HepG2 (cell line): ENCODE measurements around the gene POGK. TPM values are rescaled to one million over a fixed set of nuclear protein-coding genes. Genes with fewer than 3 reads are reported as not detected.

ENCODE experiments used
- ATAC-seq: fragments of 200-7000 bp; cut with Tn5 transposase; 3 replicates; pipeline ENCODE4 v1.9.1; 2020; ENCODE audit warnings: mild to moderate bottlenecking, moderate library complexity
- BruUV-seq: library from RNA; stranded (reverse); fragments of 400-500 nt; replicated peaks from 2 replicates; lab custom pipeline; 2021; lab: Mats Ljungman, UMichigan
- CTCF ChIA-PET: fragments of 300-600 bp; formaldehyde crosslinking; extraction: SDS; loops from one replicate; lab custom pipeline; 2021; ENCODE audit warnings: low total read pairs, inconsistent platforms, low intra/inter-chr PET ratio; lab: Yijun Ruan, JAX
- POLR2A ChIA-PET: fragments of 350-600 bp; sonication (Branson Sonifier 250); formaldehyde crosslinking; loops from one replicate; lab custom pipeline; 2020; ENCODE audit warnings: antibody characterized with exemption, inconsistent platforms; lab: Yijun Ruan, JAX
- DNase-seq: peaks from one replicate; pipeline ENCODE4 v3.0.0-alpha.2; 2015; ENCODE audit warnings: low spot score
- FAIRE-seq: peaks from 3 replicates; lab custom pipeline; 2011; peaks lifted over from hg19 to GRCh38; lab: Jason Lieb, UNC
- H2AFZ ChIP-seq: one replicate; pipeline ENCODE4 v1.6.1; 2011; ENCODE audit warnings: low read length, inconsistent platforms
- H3K27ac ChIP-seq: fragments of 300-600 bp; 3 replicates; pipeline ENCODE4 v1.8.0; 2011; ENCODE audit warnings: mixed run types, mild to moderate bottlenecking, mixed read lengths, low read length, inconsistent platforms; ENCODE audit not compliant: insufficient read depth; ENCODE audit errors: extremely low read length
- H3K27me3 ChIP-seq, 2 experiments: fragments of 200-600 bp in 1 of 2; 2 replicates in 1 of 2; 3 replicates in 1 of 2; pipeline versions ENCODE4 v1.6.0 to v1.8.0; 2011; ENCODE audit warnings: low read length in 2 of 2, mild to moderate bottlenecking in 2 of 2, moderate library complexity in 2 of 2, inconsistent platforms in 1 of 2; ENCODE audit not compliant: insufficient read depth in 2 of 2, control insufficient read depth in 1 of 2
- H3K36me3 ChIP-seq, 2 experiments: fragments of 200-600 bp in 1 of 2; replicated peaks in 1 of 2; 2 replicates in 1 of 2; 3 replicates in 1 of 2; pipeline versions ENCODE4 v1.5.1 to v1.8.0; 2011; ENCODE audit warnings: low read length in 2 of 2, inconsistent platforms in 1 of 2; ENCODE audit not compliant: insufficient read depth in 2 of 2, control insufficient read depth in 1 of 2
- H3K4me1 ChIP-seq: 2 replicates; pipeline ENCODE4 v1.5.1; 2012; ENCODE audit warnings: low read length, inconsistent platforms; ENCODE audit not compliant: insufficient read depth
- H3K4me2 ChIP-seq: 2 replicates; pipeline ENCODE4 v1.6.0; 2011; ENCODE audit warnings: low read depth, low read length, inconsistent platforms
- H3K4me3 ChIP-seq, 3 experiments: fragments of 200-600 bp in 1 of 3; sonication (generic), shearing (Covaris generic) in 1 of 3; replicated peaks in 1 of 3; 2 replicates each; pipeline ENCODE4 v1.5.1; 2011 to 2016; ENCODE audit warnings: low read length in 3 of 3, inconsistent platforms in 2 of 3, low read depth in 2 of 3, mild to moderate bottlenecking in 2 of 3, control low read depth in 1 of 3, mixed read lengths in 1 of 3; ENCODE audit not compliant: insufficient read depth in 1 of 3
- H3K79me2 ChIP-seq: one replicate; pipeline ENCODE4 v1.6.1; 2011; ENCODE audit warnings: low read length, inconsistent platforms; ENCODE audit not compliant: insufficient read depth
- H3K9ac ChIP-seq: 2 replicates; pipeline ENCODE4 v1.6.0; 2011; ENCODE audit warnings: mild to moderate bottlenecking, low read depth, low read length, inconsistent platforms; ENCODE audit not compliant: insufficient read depth
- H3K9me3 ChIP-seq: 2 replicates; pipeline ENCODE4 v1.5.1; 2012; ENCODE audit warnings: mild to moderate bottlenecking, low read length
- H4K20me1 ChIP-seq: 2 replicates; pipeline ENCODE4 v1.6.0; 2011; ENCODE audit warnings: inconsistent platforms, mild to moderate bottlenecking, low read length, moderate library complexity; ENCODE audit not compliant: insufficient read depth
- ATF7 ChIP-seq, 2 experiments: fragments of 450-650 bp in 1 of 2; sonication (generic) in 1 of 2; formaldehyde crosslinking in 1 of 2; IDR thresholded peaks; 2 replicates each; pipeline versions ENCODE4 v1.4.0 to v1.6.1; 2016 to 2020; ENCODE audit warnings: antibody characterized with exemption in 1 of 2, mild to moderate bottlenecking in 1 of 2, missing genetic modification reagents in 1 of 2
- BCLAF1 ChIP-seq: fragments of 450-650 bp; IDR thresholded peaks from 2 replicates; pipeline ENCODE4 v1.6.1; 2017; ENCODE audit warnings: mild to moderate bottlenecking
- DBP ChIP-seq: sonication (generic); formaldehyde crosslinking; IDR thresholded peaks from 2 replicates; pipeline ENCODE4 v1.4.0; 2020; ENCODE audit warnings: missing genetic modification reagents; ENCODE audit errors: not compliant biosample characterization
- ETV5 ChIP-seq: IDR thresholded peaks from 2 replicates; pipeline ENCODE4 v1.6.1; 2018; ENCODE audit warnings: missing biosample characterization, missing genetic modification reagents, inconsistent platforms, borderline replicate concordance
- KLF16 ChIP-seq, 2 experiments: sonication (generic) in 1 of 2; formaldehyde crosslinking in 1 of 2; IDR thresholded peaks; 2 replicates each; pipeline versions ENCODE4 v1.6.1 to v1.8.0; 2016 to 2023; ENCODE audit warnings: missing genetic modification reagents in 2 of 2, missing compliant biosample characterization in 1 of 2
- PPARG ChIP-seq: conservative IDR thresholded peaks from 2 replicates; pipeline ENCODE4 v1.6.1; 2016; ENCODE audit warnings: missing biosample characterization, missing genetic modification reagents
- REL ChIP-seq: sonication (generic); formaldehyde crosslinking; conservative IDR thresholded peaks from 2 replicates; pipeline ENCODE4 v1.8.0; 2022; ENCODE audit warnings: mild to moderate bottlenecking, missing genetic modification reagents, moderate library complexity
- STAG1 ChIP-seq: sonication (generic); formaldehyde crosslinking; IDR thresholded peaks from 2 replicates; pipeline ENCODE4 v1.4.0; 2020; ENCODE audit warnings: missing genetic modification reagents
- TGIF2 ChIP-seq: IDR thresholded peaks from 2 replicates; pipeline ENCODE4 v1.6.1; 2016; ENCODE audit warnings: control low read depth, missing compliant biosample characterization
- THAP7 ChIP-seq: sonication (generic); formaldehyde crosslinking; IDR thresholded peaks from 2 replicates; pipeline ENCODE4 v1.8.1; 2023; ENCODE audit warnings: mild to moderate bottlenecking, missing genetic modification reagents
- TOE1 ChIP-seq: sonication (generic); formaldehyde crosslinking; IDR thresholded peaks from 2 replicates; pipeline ENCODE4 v1.4.0; 2020; ENCODE audit warnings: mild to moderate bottlenecking, missing genetic modification reagents
- ZBTB10 ChIP-seq: sonication (generic); formaldehyde crosslinking; IDR thresholded peaks from 2 replicates; pipeline ENCODE4 v1.4.0; 2020; ENCODE audit warnings: missing genetic modification reagents, borderline replicate concordance
- ZFP90 ChIP-seq: sonication (generic); formaldehyde crosslinking; IDR thresholded peaks from 2 replicates; pipeline ENCODE4 v1.8.0; 2022; ENCODE audit warnings: missing genetic modification reagents, mild to moderate bottlenecking, inconsistent platforms, borderline replicate concordance
- ZNF598 ChIP-seq: sonication (generic); formaldehyde crosslinking; IDR thresholded peaks from 2 replicates; pipeline ENCODE4 v1.5.1; 2020; ENCODE audit warnings: mild to moderate bottlenecking, missing genetic modification reagents, borderline replicate concordance
- ZNF670 ChIP-seq: sonication (generic); formaldehyde crosslinking; IDR thresholded peaks from 2 replicates; pipeline ENCODE4 v1.8.0; 2022; ENCODE audit warnings: mild to moderate bottlenecking, missing genetic modification reagents, borderline replicate concordance
- WGBS: methylation state at CpG from one replicate; pipeline ENCODE4 v1.1.6; 2017; ENCODE audit warnings: low lambda C conversion rate; 5-methylcytosine and 5-hydroxymethylcytosine counted together
- in situ Hi-C: cut with HindIII; loops from 2 replicates; pipeline ENCODE4 v1.10.0; 2017; ENCODE audit warnings: low pct_unique_long_range_greater_than_20kb; ENCODE audit not compliant: extremely low pct_ligation_motif_present
- intact Hi-C: fragments of 100-400 bp; cut with micrococcal nuclease; formaldehyde crosslinking; loops from one replicate; pipeline ENCODE4 v1.10.0; 2022; ENCODE audit not compliant: unreplicated experiment
- polyA plus RNA-seq, 8 experiments: library from polyadenylated mRNA; depleted of rRNA in 3 of 8; stranded (reverse) in 7 of 8; unstranded in 1 of 8; fragments of >200 nt; fragmentation: Illumina TruSeq in 4 of 8; extraction: Trizol in 4 of 8; gene quantifications; 2 replicates each; pipeline versions ENCODE4 v1.2.1 to v1.2.3, GENCODE V29; 2011 to 2016; ENCODE audit warnings: low read depth in 4 of 8, missing spikeins in 1 of 8, mixed read lengths in 1 of 8; ENCODE audit not compliant: insufficient read depth in 1 of 8
- total RNA-seq, 5 experiments: library from RNA; depleted of rRNA; stranded (reverse); fragments of >200 nt; fragmentation: Illumina TruSeq; extraction: Trizol; gene quantifications; 2 replicates each; pipeline ENCODE4 v1.2.3, GENCODE V29; 2016; ENCODE audit warnings: low read depth in 1 of 5

Gene POGK
- total and polyA plus RNA-seq, 2 of the 13 experiments (the other 11 are each of a cell fraction or from before 2014, with no cell fraction given), result 4.8 to 16.2 TPM

GRCh38 chr1:166865926-166866325 lies 26.7 kb downstream of the POGK start:
- FAIRE-seq (no peak), ATAC-seq (no peak), DNase-seq (no peak)
- Histone ChIP-seq H3K4me3 (no peak overlapping the region), H3K27ac (no peak overlapping the region), H3K9me3 (no peaks in the 10 kb centered on the region), H2AFZ (no peak overlapping the region), H3K79me2 (peaks cover 29% of the 10 kb centered on the region), H3K36me3 (peaks cover 5 to 66% of the 10 kb centered on the region in 2 experiments), H4K20me1 (peaks cover 16% of the 10 kb centered on the region), H3K4me2 (no peak overlapping the region), H3K27me3 (no peaks in the 10 kb centered on the region), H3K9ac (no peak overlapping the region), H3K4me1 (peaks cover 26% of the 10 kb centered on the region)
- 97% methylated on average over 5 of the region's 5 CpGs for WGBS
- in situ Hi-C loops (no loop called here), intact Hi-C loops (no loop called here)
- BruUV-seq, result no TSS peak
- ChIA-PET POLR2A (no interaction called here), CTCF (no interaction called here)
- TF ChIP-seq KLF16 (CRISPR knock-in tag; IDR thresholded peaks at IDR 0.05) (no peak), ZNF598 (CRISPR knock-in tag) (no peak), PPARG (no peak), STAG1 (CRISPR knock-in tag) (no peak), TGIF2 (CRISPR knock-in tag) (no peak), ATF7 (IDR thresholded peaks at IDR 0.05) (no peak), ATF7 (CRISPR knock-in tag; IDR thresholded peaks at IDR 0.05) (no peak), TOE1 (CRISPR knock-in tag) (no peak), ZBTB10 (CRISPR knock-in tag) (no peak), DBP (CRISPR knock-in tag) (no peak), REL (CRISPR knock-in tag) (no peak), BCLAF1 (no peak), ETV5 (CRISPR knock-in tag) (no peak), ZNF670 (CRISPR knock-in tag) (no peak), ZFP90 (CRISPR knock-in tag) (no peak), THAP7 (CRISPR knock-in tag) (no peak)
